GM19043 (cell line): ENCODE data around the gene ZIC1.

Experiments
- ATAC-seq: cut with Tn5 transposase; IDR thresholded peaks from one replicate; pipeline ENCODE4 v1.9.1; 2021; ENCODE audit warnings: low read depth; ENCODE audit not compliant: unreplicated experiment

Gene ZIC1

DNA sequence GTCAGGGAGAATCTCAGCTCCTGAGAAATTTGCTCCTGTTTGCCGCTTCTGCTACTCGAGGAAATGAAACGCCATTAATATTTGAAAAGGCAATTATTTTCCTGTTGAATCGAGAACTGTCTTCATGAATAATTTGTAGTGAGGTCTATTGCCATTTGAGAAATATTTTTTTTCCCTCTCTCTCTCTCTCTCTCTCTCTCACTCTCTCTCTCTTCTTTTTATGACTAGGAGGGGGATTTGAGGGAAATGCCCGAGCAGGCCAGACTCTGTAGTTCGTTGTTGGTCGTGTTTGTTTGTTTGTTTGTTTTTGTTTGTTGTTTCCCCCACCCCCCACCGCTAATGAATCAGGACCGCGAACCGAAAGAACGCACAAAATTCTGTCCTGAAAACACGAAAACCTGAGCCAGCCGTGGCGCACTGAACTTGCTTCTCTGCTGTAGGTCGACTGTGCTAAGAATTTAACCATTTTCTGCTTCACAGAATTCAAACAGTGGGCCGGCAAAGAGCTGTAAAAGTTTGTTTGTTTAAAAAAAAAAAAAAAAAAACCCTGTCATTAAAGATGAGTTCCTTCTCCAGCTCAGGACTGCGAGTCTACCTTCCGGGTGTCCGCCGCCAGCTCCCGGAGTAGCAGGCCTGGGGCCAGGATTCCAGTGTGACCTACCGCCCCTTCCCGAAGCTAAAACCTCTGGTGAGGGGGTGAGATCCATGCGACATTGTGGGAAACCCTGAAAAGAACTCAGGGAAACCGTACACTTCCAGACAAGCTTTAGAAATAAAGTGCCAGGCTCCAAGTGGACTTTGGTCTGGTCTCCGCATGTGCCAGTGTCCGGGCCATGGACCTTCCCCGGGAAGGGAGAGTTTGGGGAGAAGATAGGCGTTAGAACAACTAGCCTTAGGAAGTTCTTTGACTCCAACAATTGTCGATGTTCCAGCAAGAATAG, 15.0 kb upstream of the ZIC1 start:
- ATAC-seq, result no peak

DNA sequence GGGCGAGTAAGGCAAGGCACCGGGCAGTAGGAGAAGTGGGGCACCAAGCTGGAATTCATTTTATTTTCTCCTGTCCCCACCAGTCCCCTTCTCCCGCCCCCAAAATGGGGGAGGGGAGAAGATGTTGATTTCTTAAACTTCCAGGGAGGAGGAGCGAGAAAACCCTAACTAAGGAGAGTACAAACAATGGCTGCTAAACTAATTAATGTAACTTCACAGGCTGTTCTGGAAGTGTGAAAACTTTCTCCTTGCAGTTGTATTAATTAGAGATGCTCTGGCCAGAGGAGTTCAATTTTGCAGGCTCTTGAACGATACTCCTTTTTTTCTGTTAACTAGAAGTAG, 14.3 kb upstream of the ZIC1 start:
- no peak for ATAC-seq

DNA sequence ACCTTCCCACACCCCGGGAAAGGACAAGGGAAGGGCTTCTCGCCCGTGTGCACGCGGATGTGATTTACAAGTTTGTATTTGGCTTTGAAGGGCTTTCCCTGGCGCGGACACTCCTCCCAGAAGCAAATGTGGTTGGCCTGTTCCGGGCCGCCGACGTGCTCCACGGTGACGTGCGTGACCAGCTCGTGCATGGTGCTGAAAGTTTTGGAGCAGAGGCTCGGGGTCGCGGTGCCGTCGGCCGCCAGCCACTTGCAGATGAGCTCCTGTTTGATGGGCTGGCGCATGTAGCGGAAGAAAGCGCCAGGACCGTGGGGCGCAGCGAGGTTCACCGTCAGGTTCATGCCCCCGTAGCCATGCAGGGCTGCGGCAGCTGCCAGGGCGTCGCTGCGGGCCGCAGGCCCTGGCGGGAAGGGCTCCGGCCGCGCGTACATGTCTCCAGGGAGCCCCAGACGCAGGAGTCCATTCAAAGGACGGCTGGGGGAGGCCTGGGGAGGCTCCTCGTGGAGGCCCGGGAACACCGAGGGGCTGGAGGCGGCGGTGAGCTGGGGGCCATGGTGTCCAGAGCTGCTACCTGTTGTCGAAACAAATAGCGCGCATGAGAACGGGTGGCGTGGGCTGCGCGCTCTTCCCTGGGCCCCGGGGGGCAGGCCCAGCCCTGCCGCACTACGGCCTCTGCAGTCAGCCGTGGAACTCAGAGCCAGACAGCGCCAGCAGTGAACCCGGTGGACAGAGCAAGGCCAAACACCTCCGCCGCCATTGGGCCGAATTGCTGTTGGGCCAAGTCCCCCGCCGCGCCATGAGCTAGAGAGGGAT, 13.1 kb upstream of the ZIC1 start:
- no peak for ATAC-seq

DNA sequence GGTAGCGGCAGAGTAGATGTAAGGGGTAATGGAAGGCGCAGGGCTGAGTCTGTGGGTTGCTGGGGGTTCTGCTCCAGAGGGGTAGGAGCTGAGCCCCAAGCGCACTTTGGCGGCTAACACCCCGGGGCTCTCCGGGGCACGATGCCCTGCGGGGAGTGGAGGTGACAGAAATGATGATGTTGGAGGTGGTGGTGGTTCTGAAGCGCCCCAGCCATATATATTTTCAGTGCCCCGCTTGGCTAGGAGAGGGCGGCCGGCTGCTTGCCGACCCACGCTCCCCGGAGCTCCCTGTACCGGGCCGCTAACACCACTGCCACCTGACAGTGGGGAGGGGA, 12.5 kb upstream of the ZIC1 start:
- no peak for ATAC-seq

DNA sequence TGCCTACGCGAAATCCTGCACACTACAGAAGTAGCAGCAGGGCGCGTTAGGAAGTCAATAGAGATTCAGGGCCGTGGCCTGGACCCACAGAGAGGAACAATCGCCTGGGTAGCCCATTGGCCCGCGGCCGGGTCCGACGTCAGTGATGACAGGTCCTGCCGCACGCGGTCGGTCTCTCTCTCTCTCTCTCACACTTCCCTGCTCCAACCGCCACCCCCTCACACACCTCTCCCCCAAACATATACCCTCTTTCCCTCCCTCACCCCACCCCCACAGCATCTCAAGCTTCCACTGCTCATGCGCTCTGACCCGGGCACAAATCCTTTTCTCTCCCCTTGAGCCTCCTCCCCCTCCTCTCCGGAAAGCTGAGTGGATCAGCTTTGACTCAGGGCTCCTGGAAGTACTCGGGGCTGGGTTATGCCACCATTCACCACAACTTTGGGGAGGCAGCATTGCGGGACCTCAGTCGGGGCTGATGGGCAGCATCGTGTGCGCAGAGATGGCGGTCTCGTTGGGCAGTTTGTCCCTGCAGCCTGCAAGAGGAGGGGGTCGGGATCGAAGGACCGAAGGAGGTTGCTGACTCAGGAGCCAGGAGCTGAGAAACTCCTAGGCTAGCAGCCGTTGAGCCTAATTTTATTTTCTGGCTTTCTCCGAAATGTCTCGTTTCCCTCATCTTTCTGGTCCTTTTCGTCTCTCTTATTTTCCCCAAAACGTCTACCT, 11.8 kb upstream of the ZIC1 start:
- no peak for ATAC-seq

DNA sequence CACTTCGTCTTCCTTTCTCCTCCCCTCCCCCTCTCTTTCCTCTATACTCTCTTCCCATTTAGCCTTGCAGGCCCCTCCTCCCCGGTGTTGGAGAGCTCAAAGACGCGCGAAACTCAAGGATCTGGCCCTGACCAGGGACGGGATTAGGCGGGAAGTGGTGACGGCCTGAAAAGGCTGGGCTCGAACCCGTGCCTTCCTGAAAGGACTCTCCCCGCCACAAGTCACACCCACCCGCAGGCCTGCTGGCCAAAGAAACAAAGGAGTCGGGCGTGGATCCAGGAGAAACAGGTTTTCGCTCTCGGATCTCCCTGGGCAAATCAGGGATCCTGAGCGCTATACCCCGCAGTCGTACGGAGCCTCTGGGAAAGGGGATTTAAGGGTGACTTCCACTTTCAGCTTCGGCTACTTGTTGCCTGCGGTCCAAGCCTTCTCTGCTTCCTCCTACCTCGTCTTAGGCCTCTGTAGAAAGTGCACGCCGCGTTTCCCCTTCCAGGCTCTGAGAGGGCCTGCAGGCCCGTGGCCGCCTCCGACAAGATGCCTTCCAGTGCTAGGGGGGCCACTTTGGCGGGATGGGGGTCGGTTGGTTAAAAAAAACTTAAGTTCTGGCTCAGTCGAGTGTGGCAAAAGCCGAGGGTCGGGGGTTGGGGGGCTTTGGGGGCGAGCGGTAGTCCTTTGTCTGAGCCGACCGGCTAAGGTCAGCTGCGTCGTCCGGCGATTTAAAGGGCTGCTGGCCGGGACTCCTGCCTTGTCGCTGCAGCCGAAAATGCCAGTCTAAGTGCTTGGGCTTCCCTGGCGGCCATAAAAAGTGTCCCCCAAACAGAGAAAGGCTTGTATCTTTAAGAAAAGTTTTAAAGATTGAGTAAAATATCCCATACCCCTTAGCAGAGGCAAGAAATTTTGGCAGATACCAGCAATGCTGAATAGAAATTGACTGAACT, 11.0 kb upstream of the ZIC1 start:
- no peak for ATAC-seq

DNA sequence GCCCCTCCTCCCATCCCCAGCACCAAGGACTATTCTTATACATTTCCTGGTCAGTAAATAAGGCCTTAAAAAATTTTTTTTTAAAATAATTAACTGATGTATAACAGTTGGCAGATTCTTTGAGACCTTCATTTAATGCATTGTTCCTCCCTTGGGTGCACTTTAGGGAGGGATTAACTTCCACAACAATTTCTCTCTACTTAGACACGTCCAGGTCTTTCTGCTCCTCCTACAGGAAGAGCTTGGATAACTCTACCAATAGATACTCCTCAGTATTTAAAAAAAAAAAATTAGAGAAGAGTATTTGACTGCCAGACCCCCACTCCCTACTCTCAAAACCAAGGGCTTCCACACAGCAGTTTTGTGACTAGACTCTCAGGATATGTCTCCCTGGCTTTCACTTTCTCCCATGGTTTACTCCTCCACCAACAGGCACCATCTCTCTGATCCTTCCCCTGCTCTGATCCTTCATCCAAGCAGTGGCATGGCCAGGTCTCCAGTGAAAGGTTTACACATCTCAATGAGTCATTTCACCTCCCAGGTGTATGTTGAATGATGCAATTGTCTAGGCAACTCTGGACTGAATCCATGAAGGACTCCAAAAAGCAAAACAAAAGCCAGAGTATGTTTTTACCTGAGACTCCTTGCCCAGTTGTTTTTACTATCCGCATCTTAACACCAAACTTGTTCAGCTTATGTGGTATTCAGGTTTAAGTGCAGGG, 10.2 kb upstream of the ZIC1 start:
- no peak for ATAC-seq

DNA sequence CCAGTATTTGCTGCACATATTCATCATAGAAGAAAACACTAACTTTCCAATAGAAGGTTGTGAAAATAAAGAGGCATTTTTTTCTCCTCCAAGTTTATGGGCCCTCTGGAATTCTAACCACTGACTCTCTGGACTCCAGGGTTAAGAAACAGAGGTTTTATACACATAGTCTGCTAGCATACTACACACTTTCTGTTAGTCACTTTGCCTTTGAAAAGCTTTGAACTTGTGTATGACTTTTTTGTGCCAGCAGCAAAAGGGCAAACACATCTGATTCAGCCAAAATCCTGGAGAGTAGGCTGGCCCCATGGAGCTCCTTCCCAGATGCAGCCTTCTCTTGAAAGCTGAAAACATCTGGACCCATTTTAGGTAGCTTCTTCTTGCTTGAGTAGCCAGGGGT, 9.1 kb upstream of the ZIC1 start:
- no peak for ATAC-seq

DNA sequence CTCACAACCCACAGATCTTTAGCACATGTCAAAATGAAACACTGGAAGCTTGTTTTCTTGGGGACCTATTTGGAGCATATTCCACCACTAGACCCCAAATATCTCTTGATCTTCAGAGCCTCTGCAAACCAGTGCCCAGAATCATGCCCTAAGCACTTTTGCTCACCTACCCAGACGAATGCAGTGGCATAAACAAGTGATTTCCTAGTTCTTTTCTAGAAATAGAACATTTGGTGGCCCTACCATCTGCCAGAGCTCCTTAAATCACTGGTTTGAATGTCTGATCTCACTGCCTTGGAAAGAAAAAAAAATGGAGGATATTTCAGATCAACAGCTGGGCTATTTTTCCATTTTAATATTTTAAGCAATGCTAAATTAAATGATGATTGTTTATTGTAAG, 8.2 kb upstream of the ZIC1 start:
- no peak for ATAC-seq

DNA sequence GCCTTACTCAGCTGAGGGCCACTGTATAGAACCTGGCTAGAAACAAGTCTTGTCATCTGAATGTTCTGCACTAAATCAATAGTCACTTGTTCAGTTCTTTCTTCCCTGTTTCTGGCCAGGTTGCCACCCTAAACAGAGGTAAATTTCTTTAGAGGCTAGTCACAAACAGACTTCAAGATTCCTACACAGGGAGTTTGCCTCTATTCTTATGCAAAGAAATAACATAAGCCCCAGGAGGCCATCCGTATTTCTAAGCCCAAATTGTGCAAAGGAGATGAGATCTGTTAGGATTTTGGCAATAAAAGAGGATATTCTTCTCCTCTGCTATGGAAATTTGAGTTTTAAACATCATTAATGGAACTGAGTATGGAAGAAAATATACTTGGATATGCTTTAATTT, 7.7 kb upstream of the ZIC1 start:
- no peak for ATAC-seq

DNA sequence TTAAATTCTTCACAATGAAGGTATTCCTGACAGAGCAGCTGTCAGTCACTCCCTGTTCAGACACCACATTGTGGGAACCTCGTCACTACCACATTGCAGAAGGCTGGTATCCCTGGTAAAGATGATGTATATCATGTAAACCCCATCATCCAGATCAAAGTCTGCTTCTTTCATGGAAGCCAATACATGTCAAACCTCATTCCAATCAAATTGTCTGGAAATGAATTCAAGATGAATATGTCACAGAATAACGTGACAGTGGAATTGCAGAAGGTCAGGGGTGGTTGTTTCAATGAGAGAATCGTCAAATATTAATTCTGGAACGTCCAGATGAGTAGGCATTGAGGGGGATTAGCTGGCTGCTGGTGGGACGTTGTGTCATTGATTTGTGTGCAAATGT, 7.0 kb upstream of the ZIC1 start:
- no peak for ATAC-seq

DNA sequence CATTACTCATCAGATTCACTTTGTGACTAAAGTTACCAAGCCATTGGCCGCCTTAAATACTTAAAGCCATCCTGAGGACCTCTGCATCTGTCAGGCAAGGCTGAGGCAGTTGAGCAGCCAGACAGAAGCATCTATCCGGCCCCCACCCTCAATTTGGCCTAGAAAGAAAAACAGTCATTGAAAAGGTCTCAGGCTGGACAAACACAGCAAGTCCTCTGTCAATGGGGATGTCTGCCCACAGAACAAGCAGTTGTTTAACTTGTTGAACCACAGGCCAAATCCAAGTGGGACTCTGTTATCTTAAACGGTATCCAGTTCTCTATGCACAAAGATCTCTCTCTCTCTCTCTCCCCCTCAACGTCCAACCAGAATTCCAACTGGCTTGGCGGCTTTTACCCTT, 5.7 kb upstream of the ZIC1 start:
- no peak for ATAC-seq

DNA sequence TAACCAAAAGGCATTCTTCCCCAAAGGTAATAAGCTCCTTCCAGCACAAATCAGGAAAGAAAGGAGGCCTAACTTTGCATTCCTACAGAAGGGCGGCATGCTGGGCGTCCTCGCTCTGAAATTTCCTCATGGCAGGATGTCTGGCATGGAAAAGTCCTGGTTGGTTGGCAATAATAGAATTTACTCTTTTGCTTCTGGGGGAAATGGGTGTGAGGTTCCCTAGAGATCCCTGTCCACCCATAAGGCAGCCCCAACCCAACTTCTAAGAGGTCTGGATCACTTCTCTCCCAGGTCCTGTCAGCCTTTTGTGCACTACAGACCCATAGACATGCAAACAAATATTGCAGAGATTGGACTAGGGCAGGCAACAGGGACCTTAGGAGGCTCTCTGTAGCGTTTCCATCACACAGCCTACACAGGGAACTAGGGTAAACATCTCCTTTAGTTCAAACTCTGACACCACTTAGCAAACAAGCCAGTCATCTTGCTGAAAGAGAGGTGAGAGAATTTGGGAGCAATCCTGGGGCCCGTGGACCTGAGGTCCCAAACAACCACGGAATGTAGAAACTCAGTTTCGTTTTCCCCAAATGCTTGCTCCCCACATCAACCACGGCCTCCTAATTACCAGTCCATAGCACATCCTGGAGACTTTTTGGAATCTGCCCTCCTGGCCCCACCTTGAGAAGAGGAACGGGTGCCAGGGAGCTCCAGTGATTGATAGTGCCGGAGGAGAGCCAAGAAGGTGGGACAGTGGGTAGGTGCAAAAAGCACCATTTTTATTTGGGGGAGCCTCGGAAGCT, 5.0 kb upstream of the ZIC1 start:
- no peak for ATAC-seq

DNA sequence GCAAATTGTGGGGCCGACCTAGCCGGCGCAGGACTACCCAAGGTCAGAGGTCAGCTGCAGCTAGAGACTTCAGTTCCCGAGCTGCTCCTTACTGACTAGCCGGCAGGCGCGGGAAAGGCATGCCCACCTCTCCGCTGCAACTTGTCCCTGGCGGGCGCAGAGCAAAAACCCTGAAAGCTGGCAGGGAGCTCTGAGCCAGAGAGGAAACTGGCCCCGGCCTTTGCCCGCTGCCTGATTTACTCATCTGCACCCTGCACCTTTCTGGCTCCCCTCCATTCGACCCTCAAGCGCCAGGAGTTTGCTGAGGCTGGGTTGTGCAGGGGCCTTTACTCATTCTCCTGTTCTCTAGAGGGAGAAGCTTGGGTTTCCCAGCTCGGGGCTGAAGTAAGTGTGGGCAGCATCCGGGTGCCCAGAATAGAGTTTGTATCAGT, 4.3 kb upstream of the ZIC1 start:
- no peak for ATAC-seq

DNA sequence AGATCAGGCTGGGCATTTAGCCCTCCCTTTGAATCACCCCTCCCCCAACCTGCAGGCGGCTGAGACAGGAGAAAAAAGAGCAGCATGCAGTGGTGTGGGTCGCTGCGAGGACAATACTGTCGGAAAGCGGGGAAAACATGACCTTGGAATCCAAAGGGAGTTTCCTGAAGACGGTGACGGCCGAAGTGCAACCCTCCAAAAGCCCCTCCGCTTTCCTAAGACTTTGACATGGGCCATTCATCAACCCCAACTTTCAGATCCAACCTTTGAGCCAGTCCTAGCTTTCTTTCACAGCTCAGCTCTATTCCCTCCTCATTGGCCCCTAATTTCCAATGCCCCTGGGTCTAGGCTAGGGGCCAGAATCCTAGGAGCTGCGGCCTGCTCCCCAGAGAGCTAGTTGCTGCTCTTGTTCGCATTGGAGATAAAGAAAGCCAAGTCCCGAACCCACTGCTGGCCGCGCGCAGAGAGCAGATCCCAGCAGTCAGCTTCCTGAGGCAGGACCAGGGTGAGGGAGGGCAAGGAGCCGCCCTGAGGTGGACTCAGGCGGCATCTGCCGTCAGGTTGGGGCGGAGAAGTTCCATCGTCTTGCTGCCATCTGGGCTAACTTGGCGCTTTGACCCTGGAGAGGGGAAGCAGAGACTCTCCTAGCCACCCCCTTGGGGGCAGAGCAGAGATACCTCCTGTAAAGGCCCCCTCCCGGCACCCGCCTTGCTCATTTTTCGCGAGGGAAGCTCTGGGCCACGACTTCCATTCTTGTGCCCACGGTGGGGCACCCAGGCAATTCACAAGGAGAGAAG, 3.7 kb upstream of the ZIC1 start:
- no peak for ATAC-seq

DNA sequence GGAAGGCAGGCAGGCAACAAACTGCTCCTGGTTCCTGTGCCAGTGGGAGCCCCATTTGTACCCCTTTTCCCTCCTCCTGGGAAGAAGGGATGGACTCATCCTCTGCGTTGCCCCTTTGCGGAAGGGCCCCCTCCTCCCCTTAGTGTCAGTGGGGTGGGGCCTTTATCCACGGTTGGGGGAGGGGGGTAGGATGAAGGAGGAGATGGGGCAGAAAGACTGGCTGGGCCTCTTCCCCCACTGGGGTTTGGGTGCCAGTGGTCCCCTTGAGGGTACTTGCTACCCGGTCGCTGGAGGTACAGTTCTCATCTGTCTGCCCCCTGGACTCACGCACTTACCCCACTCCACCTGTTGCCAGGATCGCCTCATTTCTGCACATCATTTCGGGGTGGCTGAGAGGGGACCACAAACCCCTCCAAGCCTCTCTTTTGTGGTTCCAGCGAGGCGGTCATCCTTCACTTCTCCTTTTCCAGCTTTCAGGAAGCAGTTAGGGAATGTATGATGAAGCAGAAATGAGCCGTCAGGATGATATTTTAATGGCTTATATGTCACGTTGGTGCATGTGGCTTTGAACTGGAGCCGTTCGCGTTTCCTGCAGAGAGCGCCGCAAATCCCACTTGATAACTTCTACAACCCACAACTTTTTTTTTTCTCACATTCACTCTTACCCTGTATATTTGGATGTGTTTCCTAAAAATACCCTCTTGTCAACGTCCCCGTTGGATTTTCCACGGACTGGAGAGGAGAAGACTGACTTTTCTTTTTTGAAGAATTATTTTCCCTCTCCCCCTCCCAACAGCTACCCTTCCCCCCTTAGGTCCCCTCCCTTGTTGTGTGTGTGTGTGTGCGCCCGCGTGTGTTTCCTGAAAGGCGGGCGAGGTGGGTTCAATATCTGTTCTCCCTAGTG, 2.9 kb upstream of the ZIC1 start, which contains the start of gene ZIC4:
Gene ZIC4, minus strand, starts transcription at position 516 of the 904 bp plus-strand sequence. CDS start 3,746 bp downstream, outside the sequence.
- ATAC-seq, result no peak

DNA sequence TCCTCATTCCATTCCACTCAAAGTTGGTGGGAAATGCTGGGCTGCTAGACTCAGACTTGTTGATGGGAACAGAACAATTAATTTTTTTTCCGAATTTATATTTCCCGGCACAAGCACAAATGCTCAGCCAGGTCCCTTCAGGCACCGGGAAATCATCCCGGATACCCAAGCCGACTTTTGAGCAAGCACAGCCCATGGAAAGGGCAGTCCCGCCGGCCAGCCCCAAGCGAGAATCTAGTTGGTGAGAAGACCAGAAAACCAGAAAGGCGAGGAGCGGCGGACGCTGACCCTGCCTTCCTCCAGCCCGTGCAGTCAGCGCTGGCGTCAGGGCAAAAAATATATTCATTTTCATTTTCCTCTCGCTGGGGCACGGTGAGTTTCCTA, 2.1 kb upstream of the ZIC1 start:
- no peak for ATAC-seq
